H9 (cell line): Measurements from ENCODE around the gene PRPF8. TPM values are rescaled to one million over a fixed set of nuclear protein-coding genes. Genes with fewer than 3 reads are reported as not detected.

Source experiments
- DNase-seq: peaks from one replicate; pipeline ENCODE4 v3.0.0-alpha.2; 2017
- H2AFZ ChIP-seq: one replicate; pipeline ENCODE4 v1.6.1; 2013; ENCODE audit warnings: mild to moderate bottlenecking, low read length, control low read depth, moderate library complexity
- H2AK5ac ChIP-seq: 2 replicates; pipeline ENCODE4 v1.6.1; 2013; ENCODE audit warnings: low read length, control low read depth, mixed read lengths; ENCODE audit not compliant: insufficient read length
- H2BK120ac ChIP-seq: one replicate; pipeline ENCODE4 v1.6.1; 2013; ENCODE audit warnings: low read depth, mild to moderate bottlenecking, low read length, control low read depth, inconsistent platforms; ENCODE audit not compliant: poor library complexity, severe bottlenecking
- H2BK12ac ChIP-seq: 2 replicates; pipeline ENCODE4 v1.6.1; 2013; ENCODE audit warnings: low read length, control low read depth, mixed read lengths, low read depth; ENCODE audit not compliant: insufficient read length
- H2BK15ac ChIP-seq: 2 replicates; pipeline ENCODE4 v1.6.1; 2013; ENCODE audit warnings: low read depth, low read length, control low read depth
- H2BK20ac ChIP-seq: one replicate; pipeline ENCODE4 v1.6.1; 2013; ENCODE audit warnings: low read depth, mild to moderate bottlenecking, low read length, control low read depth, inconsistent platforms; ENCODE audit not compliant: poor library complexity, severe bottlenecking
- H2BK5ac ChIP-seq: 2 replicates; pipeline ENCODE4 v1.6.1; 2013; ENCODE audit warnings: low read length, control low read depth, mixed read lengths; ENCODE audit not compliant: insufficient read length
- H3K14ac ChIP-seq: 2 replicates; pipeline ENCODE4 v1.6.1; 2013; ENCODE audit warnings: low read length, control low read depth; ENCODE audit not compliant: insufficient read depth
- H3K18ac ChIP-seq: 2 replicates; pipeline ENCODE4 v1.6.1; 2013; ENCODE audit warnings: low read depth, mild to moderate bottlenecking, mixed read lengths, low read length, control low read depth; ENCODE audit not compliant: insufficient read length
- H3K23ac ChIP-seq: 2 replicates; pipeline ENCODE4 v1.6.1; 2013; ENCODE audit warnings: low read length, control low read depth, mixed read lengths, low read depth; ENCODE audit not compliant: insufficient read length
- H3K23me2 ChIP-seq: 2 replicates; pipeline ENCODE4 v1.6.1; 2013; ENCODE audit warnings: low read depth, mild to moderate bottlenecking, mixed read lengths, low read length, control low read depth; ENCODE audit not compliant: insufficient read length, poor library complexity, severe bottlenecking
- H3K27ac ChIP-seq: 2 replicates; pipeline ENCODE4 v1.5.1; 2013; ENCODE audit warnings: low read length, control low read depth, mixed read lengths, low read depth; ENCODE audit not compliant: insufficient read length
- H3K27me3 ChIP-seq: 2 replicates; pipeline ENCODE4 v1.6.1; 2013; ENCODE audit warnings: low read length, control low read depth, inconsistent platforms; ENCODE audit not compliant: insufficient read depth
- H3K4ac ChIP-seq: 2 replicates; pipeline ENCODE4 v1.6.1; 2013; ENCODE audit warnings: low read depth, mild to moderate bottlenecking, control low read depth, inconsistent platforms, low read length, moderate library complexity
- H3K4me1 ChIP-seq: 2 replicates; pipeline ENCODE4 v1.6.1; 2013; ENCODE audit warnings: low read length, control low read depth, inconsistent platforms; ENCODE audit not compliant: insufficient read depth
- H3K4me2 ChIP-seq: 2 replicates; pipeline ENCODE4 v1.6.1; 2013; ENCODE audit warnings: low read length, control low read depth, mixed read lengths; ENCODE audit not compliant: insufficient read length, insufficient read depth
- H3K56ac ChIP-seq: 2 replicates; pipeline ENCODE4 v1.6.1; 2013; ENCODE audit warnings: low read depth, mild to moderate bottlenecking, mixed read lengths, low read length, control low read depth; ENCODE audit not compliant: insufficient read length
- H3K79me1 ChIP-seq: 2 replicates; pipeline ENCODE4 v1.6.1; 2013; ENCODE audit warnings: low read depth, mild to moderate bottlenecking, moderate library complexity, low read length, control low read depth, inconsistent platforms; ENCODE audit not compliant: insufficient read depth, poor library complexity, severe bottlenecking
- H3K79me2 ChIP-seq: 2 replicates; pipeline ENCODE4 v1.6.1; 2013; ENCODE audit warnings: low read length, control low read depth, inconsistent platforms; ENCODE audit not compliant: insufficient read depth
- H3K9ac ChIP-seq: 2 replicates; pipeline ENCODE4 v1.6.1; 2013; ENCODE audit warnings: low read length, control low read depth, mixed read lengths; ENCODE audit not compliant: insufficient read length; ENCODE audit errors: extremely low read depth
- H3K9me3 ChIP-seq: one replicate; pipeline ENCODE4 v1.6.1; 2013; ENCODE audit warnings: low read depth, low read length, inconsistent platforms; ENCODE audit not compliant: control insufficient read depth
- H3T11ph ChIP-seq: one replicate; pipeline ENCODE4 v1.6.1; 2013; ENCODE audit warnings: mild to moderate bottlenecking, low read length, control low read depth, inconsistent platforms
- H4K20me1 ChIP-seq: one replicate; pipeline ENCODE4 v1.6.1; 2013; ENCODE audit not compliant: control insufficient read depth, insufficient read length, insufficient read depth
- H4K5ac ChIP-seq: 2 replicates; pipeline ENCODE4 v1.6.1; 2013; ENCODE audit warnings: low read depth, mild to moderate bottlenecking, mixed read lengths, low read length, control low read depth; ENCODE audit not compliant: insufficient read length
- H4K8ac ChIP-seq: replicated peaks from 2 replicates; pipeline ENCODE4 v1.6.1; 2013; ENCODE audit warnings: low read length, control low read depth, mixed read lengths, low read depth; ENCODE audit not compliant: insufficient read length
- H4K91ac ChIP-seq: 2 replicates; pipeline ENCODE4 v1.6.1; 2013; ENCODE audit warnings: low read depth, mild to moderate bottlenecking, moderate library complexity, mixed read lengths, low read length, control low read depth; ENCODE audit not compliant: insufficient read length
- H3K27ac Mint-ChIP-seq, 3 experiments: 2 replicates in 2 of 3; 3 replicates in 1 of 3; pipeline ENCODE4 v1.8.0; 2020 to 2021; ENCODE audit warnings: mixed read lengths in 3 of 3, mild to moderate bottlenecking in 1 of 3, moderate library complexity in 1 of 3
- H3K27me3 Mint-ChIP-seq: 2 replicates; pipeline ENCODE4 v1.8.0; 2021; ENCODE audit warnings: low read depth, mild to moderate bottlenecking, moderate library complexity, mixed read lengths
- H3K36me3 Mint-ChIP-seq, 3 experiments: 2 replicates in 2 of 3; 3 replicates in 1 of 3; pipeline ENCODE4 v1.8.0; 2020 to 2021; ENCODE audit warnings: low read depth in 3 of 3, mixed read lengths in 3 of 3; ENCODE audit not compliant: insufficient read depth in 1 of 3
- H3K4me1 Mint-ChIP-seq, 2 experiments: 2 replicates each; pipeline ENCODE4 v1.8.0; 2020; ENCODE audit warnings: mixed read lengths in 2 of 2
- H3K4me3 Mint-ChIP-seq, 2 experiments: 2 replicates in 1 of 2; 3 replicates in 1 of 2; pipeline ENCODE4 v1.8.0; 2020 to 2021; ENCODE audit warnings: mild to moderate bottlenecking in 2 of 2, mixed read lengths in 2 of 2, moderate library complexity in 1 of 2
- H3K9me3 Mint-ChIP-seq, 2 experiments: 2 replicates in 1 of 2; 3 replicates in 1 of 2; pipeline ENCODE4 v1.8.0; 2020; ENCODE audit warnings: mild to moderate bottlenecking in 2 of 2, mixed read lengths in 2 of 2, moderate library complexity in 1 of 2
- WGBS: extraction: QIAGEN DNeasy Blood & Tissue Kit; methylation state at CpG from one replicate; pipeline ENCODE4 v1.1.7; 2013; ENCODE audit warnings: missing lambda C conversion rate, low lambda C conversion rate, mixed read lengths; ENCODE audit not compliant: insufficient read length; ENCODE audit errors: extremely low coverage; 5-methylcytosine and 5-hydroxymethylcytosine counted together
- total RNA-seq: library from RNA; stranded (reverse); gene quantifications from 2 replicates; pipeline ENCODE4 v1.2.1, GENCODE V29; 2021
- TF ChIP-seq, protein P1 (sequence below): fragments of 200-600 bp; sonication (generic); conservative IDR thresholded peaks from 3 replicates; pipeline ENCODE4 v1.8.0; 2021; ENCODE audit warnings: antibody characterized with exemption, mild to moderate bottlenecking

Gene PRPF8
- total RNA-seq, 1 experiment from 2014 or later = 408 TPM

DNA sequence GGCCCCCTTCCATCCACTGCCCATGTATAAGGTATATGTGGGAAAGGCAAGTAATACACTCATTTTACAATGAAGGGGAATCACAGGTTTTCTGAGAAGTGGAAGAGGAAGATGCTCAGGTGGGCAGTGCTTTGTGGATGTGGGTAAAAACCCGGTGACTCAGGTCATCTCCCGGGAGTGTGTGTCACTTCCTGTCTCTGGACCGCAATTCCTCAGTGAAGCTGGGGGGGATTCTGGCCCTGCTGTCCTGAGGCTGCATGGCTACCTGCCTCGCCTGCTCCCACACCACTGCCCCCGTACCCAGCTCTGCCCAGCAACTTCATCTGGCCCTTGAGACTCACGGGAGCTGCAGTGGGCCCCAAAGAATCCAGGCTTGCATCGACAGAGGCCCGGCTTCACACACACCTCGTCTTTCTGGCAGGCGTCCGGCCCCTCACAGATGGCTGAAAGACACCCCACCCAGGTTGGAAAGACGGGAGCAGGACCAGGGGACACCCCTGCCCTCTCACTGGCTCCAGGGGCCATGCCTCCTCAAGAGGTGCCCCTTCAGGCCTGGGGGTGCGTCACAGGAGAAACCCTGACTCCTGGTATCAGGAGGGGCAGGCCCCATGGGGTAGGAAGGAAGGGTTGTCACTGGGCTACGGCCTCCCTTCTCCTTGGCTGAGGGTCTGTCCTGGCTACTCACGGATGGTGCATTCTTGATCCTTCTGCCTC lies 40.0 kb downstream of the PRPF8 start:
- Mint-ChIP-seq H3K4me3 (peak overlapping the region; percentile 63 to 83; a peak in 4 of 5 replicates), H3K9me3 (peaks cover 0 to 8% of the 10 kb centered on the region in 2 experiments; a peak in 1 of 5 replicates), H3K27ac (no peak overlapping the region; a peak in 1 of 7 replicates), H3K36me3 (peaks cover 0 to 2% (median 0%) of the 10 kb centered on the region in 3 experiments; a peak in 1 of 7 replicates), H3K27me3 (peaks cover 9% of the 10 kb centered on the region), H3K4me1 (peaks cover 29 to 38% of the 10 kb centered on the region in 2 experiments)
- Histone ChIP-seq H3K27me3 (no peaks in the 10 kb centered on the region; the same call in 1 of the 2 replicates), H4K8ac (no peak overlapping the region), H3K79me2 (no peaks in the 10 kb centered on the region), H3K9ac (no peak overlapping the region), H3K23me2 (peaks cover 8% of the 10 kb centered on the region), H2BK15ac (no peak overlapping the region), H3T11ph (no peak overlapping the region), H3K4me1 (peaks cover 5% of the 10 kb centered on the region; the same call in 1 of the 2 replicates), H3K27ac (no peak overlapping the region), H3K79me1 (no peaks in the 10 kb centered on the region), H4K5ac (no peak overlapping the region), H2BK120ac (no peak overlapping the region), H3K14ac (no peak overlapping the region; the same call in 1 of the 2 replicates), H4K20me1 (no peaks in the 10 kb centered on the region), H3K4me2 (no peak overlapping the region), H2BK5ac (no peak overlapping the region), H2BK20ac (no peak overlapping the region), H3K56ac (no peak overlapping the region), H2AFZ (no peak overlapping the region), H4K91ac (no peak overlapping the region), H3K4ac (no peak overlapping the region), H2AK5ac (no peak overlapping the region), H3K18ac (no peak overlapping the region), H3K23ac (no peak overlapping the region), H3K9me3 (no peaks in the 10 kb centered on the region), H2BK12ac (no peak overlapping the region)
- no CpG with 5 or more reads among the region's 15 CpGs for whole genome bisulfite sequencing
- TF ChIP-seq, protein P1, sequence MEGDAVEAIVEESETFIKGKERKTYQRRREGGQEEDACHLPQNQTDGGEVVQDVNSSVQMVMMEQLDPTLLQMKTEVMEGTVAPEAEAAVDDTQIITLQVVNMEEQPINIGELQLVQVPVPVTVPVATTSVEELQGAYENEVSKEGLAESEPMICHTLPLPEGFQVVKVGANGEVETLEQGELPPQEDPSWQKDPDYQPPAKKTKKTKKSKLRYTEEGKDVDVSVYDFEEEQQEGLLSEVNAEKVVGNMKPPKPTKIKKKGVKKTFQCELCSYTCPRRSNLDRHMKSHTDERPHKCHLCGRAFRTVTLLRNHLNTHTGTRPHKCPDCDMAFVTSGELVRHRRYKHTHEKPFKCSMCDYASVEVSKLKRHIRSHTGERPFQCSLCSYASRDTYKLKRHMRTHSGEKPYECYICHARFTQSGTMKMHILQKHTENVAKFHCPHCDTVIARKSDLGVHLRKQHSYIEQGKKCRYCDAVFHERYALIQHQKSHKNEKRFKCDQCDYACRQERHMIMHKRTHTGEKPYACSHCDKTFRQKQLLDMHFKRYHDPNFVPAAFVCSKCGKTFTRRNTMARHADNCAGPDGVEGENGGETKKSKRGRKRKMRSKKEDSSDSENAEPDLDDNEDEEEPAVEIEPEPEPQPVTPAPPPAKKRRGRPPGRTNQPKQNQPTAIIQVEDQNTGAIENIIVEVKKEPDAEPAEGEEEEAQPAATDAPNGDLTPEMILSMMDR = no peak
- DNase-seq = no peak
